HCT116 (cell line): ENCODE measurements around the gene CHERP. TPM values are rescaled to one million over a fixed set of nuclear protein-coding genes. Genes with fewer than 3 reads are reported as not detected.
A peak's percentile ranks its signal among the peaks of the same experiment; 100 is the strongest.
"Not testable (repeated sequence)": the region's sequence is repeated elsewhere in the genome, so short reads cannot be mapped to it uniquely, and the experiment has no call there.

Experiments used
- ATAC-seq: fragments of 200-7000 bp; cut with Tn5 transposase; 2 replicates; pipeline ENCODE4 v1.9.1; 2020; ENCODE audit warnings: mild to moderate bottlenecking, moderate library complexity
- BruUV-seq: library from RNA; stranded (reverse); fragments of 400-500 nt; replicated peaks from 2 replicates; lab custom pipeline; 2021; lab: Mats Ljungman, UMichigan
- CTCF ChIA-PET: fragments of 300-600 bp; sonication (Branson Sonifier 250); formaldehyde crosslinking; loops from one replicate; lab custom pipeline; 2021; ENCODE audit warnings: antibody characterized with exemption; lab: Charles Lee
- POLR2A ChIA-PET: fragments of 300-600, 350-600 bp; sonication (Branson Sonifier 250); formaldehyde crosslinking; loops from one replicate; lab custom pipeline; 2021; ENCODE audit warnings: antibody characterized with exemption; lab: Charles Lee
- RAD21 ChIA-PET, 2 experiments: fragments of 300-600 bp; sonication (Branson Sonifier 250); formaldehyde crosslinking; loops; one replicate each; lab custom pipeline; 2023; ENCODE audit warnings: low total read pairs in 2 of 2; ENCODE audit not compliant: uncharacterized antibody in 2 of 2, unreplicated experiment in 2 of 2, low non-redundant PET in 1 of 2; lab: Charles Lee
- DNase-seq: peaks from one replicate; pipeline ENCODE4 v3.0.0-alpha.2; 2010; ENCODE audit warnings: low read depth, low spot score
- H2AFZ ChIP-seq: fragments of 200-600 bp; shearing (Covaris generic), sonication (generic); 2 replicates; pipeline ENCODE4 v1.6.1; 2017; ENCODE audit warnings: low read depth, mixed run types, mixed read lengths, antibody characterized with exemption, low read length; ENCODE audit not compliant: poor library complexity, severe bottlenecking
- H3K27ac ChIP-seq: 2 replicates; pipeline ENCODE4 v1.5.1; 2012; ENCODE audit warnings: low read depth, low read length
- H3K27me3 ChIP-seq: fragments of 200-600 bp; sonication (generic); 2 replicates; pipeline ENCODE4 v1.6.1; 2016; ENCODE audit warnings: mixed run types, low read length, mixed read lengths; ENCODE audit not compliant: insufficient read depth
- H3K36me3 ChIP-seq, 2 experiments: fragments of 200-500 bp in 1 of 2; fragments of 200-600 bp in 1 of 2; sonication (Bioruptor generic) in 1 of 2; sonication (generic) in 1 of 2; 2 replicates each; pipeline versions ENCODE4 v1.5.1 to v1.6.1; 2014 to 2016; ENCODE audit warnings: low read length in 2 of 2, inconsistent platforms in 1 of 2, mixed read lengths in 1 of 2, mixed run types in 1 of 2; ENCODE audit not compliant: insufficient read depth in 2 of 2, control insufficient read depth in 1 of 2
- H3K4me1 ChIP-seq, 2 experiments: fragments of 200-600 bp in 1 of 2; sonication (generic) in 1 of 2; 2 replicates each; pipeline versions ENCODE4 v1.5.1 to v1.6.1; 2012 to 2017; ENCODE audit warnings: low read length in 2 of 2, inconsistent platforms in 1 of 2, mild to moderate bottlenecking in 1 of 2, mixed read lengths in 1 of 2, mixed run types in 1 of 2, moderate library complexity in 1 of 2; ENCODE audit not compliant: insufficient read depth in 2 of 2, control insufficient read depth in 1 of 2
- H3K4me2 ChIP-seq: fragments of 200-600 bp; sonication (generic); 2 replicates; pipeline ENCODE4 v1.6.1; 2017; ENCODE audit warnings: mixed run types, low read length, mixed read lengths
- H3K4me3 ChIP-seq, 2 experiments: fragments of 200-600 bp in 1 of 2; sonication (generic) in 1 of 2; replicated peaks in 1 of 2; 2 replicates each; pipeline ENCODE4 v1.5.1; 2011 to 2016; ENCODE audit warnings: low read length in 2 of 2, control low read depth in 1 of 2, low read depth in 1 of 2, mild to moderate bottlenecking in 1 of 2, mixed read lengths in 1 of 2, mixed run types in 1 of 2
- H3K79me2 ChIP-seq: fragments of 200-600 bp; sonication (generic); 2 replicates; pipeline ENCODE4 v1.6.1; 2017; ENCODE audit warnings: mild to moderate bottlenecking, mixed run types, low read length, moderate library complexity, mixed read lengths; ENCODE audit not compliant: insufficient read depth
- H3K9ac ChIP-seq: fragments of 200-600 bp; sonication (generic); 2 replicates; pipeline ENCODE4 v1.6.1; 2016; ENCODE audit warnings: low read length, mixed read lengths
- H3K9me2 ChIP-seq: fragments of 200-600 bp; sonication (generic), shearing (Covaris generic); 2 replicates; pipeline ENCODE4 v1.6.1; 2017; ENCODE audit warnings: mixed run types, mild to moderate bottlenecking, moderate library complexity; ENCODE audit not compliant: insufficient read depth
- H3K9me3 ChIP-seq, 2 experiments: fragments of 200-500 bp in 1 of 2; fragments of 200-600 bp in 1 of 2; sonication (Bioruptor generic) in 1 of 2; sonication (generic) in 1 of 2; 2 replicates each; pipeline ENCODE4 v1.6.1; 2014 to 2017; ENCODE audit warnings: low read length in 2 of 2, mixed read lengths in 2 of 2, inconsistent platforms in 1 of 2, low read depth in 1 of 2, mild to moderate bottlenecking in 1 of 2, mixed run types in 1 of 2, moderate library complexity in 1 of 2; ENCODE audit not compliant: control insufficient read depth in 1 of 2, insufficient read depth in 1 of 2
- H4K20me1 ChIP-seq: fragments of 200-600 bp; sonication (generic), shearing (Covaris generic); 2 replicates; pipeline ENCODE4 v1.6.1; 2017; ENCODE audit warnings: mixed run types, mild to moderate bottlenecking, moderate library complexity; ENCODE audit not compliant: insufficient read depth
- REST ChIP-seq: IDR thresholded peaks from 2 replicates; pipeline ENCODE4 v1.6.1; 2012; ENCODE audit warnings: low read depth
- intact Hi-C: fragments of 100-400 bp; cut with micrococcal nuclease; formaldehyde crosslinking; loops from 2 replicates; pipeline ENCODE4 v1.10.0; 2022
- total RNA-seq: library from RNA; stranded (reverse); gene quantifications from one replicate; pipeline ENCODE4 v1.2.1, GENCODE V29; 2021; ENCODE audit not compliant: unreplicated experiment

Gene CHERP
- total RNA-seq, 1 experiment from 2014 or later, result 65.8 TPM

- intact Hi-C loops, result no loop called here
- DNase-seq, result no peak
- H3K79me2 ChIP-seq, result peaks cover 35% of the 10 kb centered on the region
- H3K9me3 ChIP-seq, result no peaks in the 10 kb centered on the region; a peak in 1 of 4 replicates
- no peak overlapping the region for H3K9ac ChIP-seq
- POLR2A ChIA-PET, result no interaction called here
- no peak overlapping the region for H3K27ac ChIP-seq
- peaks cover 6 to 16% of the 10 kb centered on the region in 2 experiments; a peak in 3 of 4 replicates for H3K4me1 ChIP-seq
- ATAC-seq, result no peak
- H3K4me2 ChIP-seq, result no peak overlapping the region
- H3K36me3 ChIP-seq, result no peaks in the 10 kb centered on the region
- BruUV-seq, result no TSS peak
- no peaks in the 10 kb centered on the region for H3K9me2 ChIP-seq
- RAD21 ChIA-PET, result no interaction called here
- no peaks in the 10 kb centered on the region for H4K20me1 ChIP-seq
- no peak for TF ChIP-seq REST
- CTCF ChIA-PET, result no interaction called here
- no peak overlapping the region for H3K4me3 ChIP-seq
- H2AFZ ChIP-seq, result no peak overlapping the region
- H3K27me3 ChIP-seq, result no peaks in the 10 kb centered on the region
Observed at GRCh38 chr19:16472992-16473391, 69.2 kb downstream of the CHERP start.

DNA sequence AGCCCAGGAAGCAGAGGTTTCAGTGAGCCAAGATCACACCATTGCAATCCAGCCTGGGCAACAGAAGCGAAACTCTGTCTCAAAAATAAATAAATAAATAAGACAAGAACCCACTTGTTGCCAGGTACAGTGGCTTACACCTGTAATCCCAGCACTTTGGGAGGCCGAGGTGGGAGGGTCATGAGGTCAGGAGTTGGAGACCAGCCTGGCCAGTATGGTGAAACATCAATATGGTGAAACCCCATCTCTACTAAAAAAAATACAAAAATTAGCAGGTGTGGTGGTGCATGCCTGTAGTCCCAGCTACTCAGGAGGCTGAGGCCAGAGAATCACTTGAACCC is 69.7 kb downstream of the CHERP start:
- H3K27me3 ChIP-seq, POLR2A ChIA-PET, H4K20me1 ChIP-seq, ATAC-seq, DNase-seq, BruUV-seq, CTCF ChIA-PET, RAD21 ChIA-PET, H3K36me3 ChIP-seq, H2AFZ ChIP-seq, H3K9me2 ChIP-seq, H3K9me3 ChIP-seq, intact Hi-C loops: not testable (repeated sequence)
- Histone ChIP-seq H3K4me3 (peak overlapping the region; percentile 43 to 93), H3K9ac (peak overlapping the region; percentile 78; the same call in 1 of the 2 replicates), H3K79me2 (peaks cover 40% of the 10 kb centered on the region), H3K4me2 (peak overlapping the region; percentile 99), H3K27ac (peak overlapping the region; percentile 72), H3K4me1 (peaks cover 6 to 16% of the 10 kb centered on the region in 2 experiments; a peak in 3 of 4 replicates)
